ENCODE measurements around the gene TTC21A.
A peak's percentile ranks its signal among the peaks of the same experiment; 100 is the strongest.

The TTC21A gene

GRCh38 chr3:39149059-39149455 lies 41.6 kb downstream of the TTC21A start:
- peak overlapping the region; percentile 85 to 90 for H3K4me3 Mint-ChIP-seq
- DNase-seq, result no peak
- no peaks in the 10 kb centered on the region for H3K27me3 Mint-ChIP-seq
- H3K36me3 Mint-ChIP-seq (ENCODE audit: insufficient read depth), result peaks cover 92% of the 10 kb centered on the region
- peak overlapping the region; percentile 94 to 95 for H3K27ac Mint-ChIP-seq
- peaks cover 65 to 71% of the 10 kb centered on the region in 2 donors for H3K4me1 Mint-ChIP-seq (ENCODE audit: low read depth in 2 of 2)
- no peaks in the 10 kb centered on the region for H3K9me3 Mint-ChIP-seq
- ATAC-seq (replicated peaks), result no peak

GRCh38 chr3:39149498-39150147 lies 42.1 kb downstream of the TTC21A start:
- peaks cover 92% of the 10 kb centered on the region for H3K36me3 Mint-ChIP-seq (ENCODE audit: insufficient read depth)

GRCh38 chr3:39150148-39150802 lies 42.8 kb downstream of the TTC21A start:
- no peaks in the 10 kb centered on the region for H3K27me3 Mint-ChIP-seq
- H3K36me3 Mint-ChIP-seq (ENCODE audit: insufficient read depth), result peaks cover 88% of the 10 kb centered on the region
- ATAC-seq (replicated peaks) (no peak), DNase-seq (peak in 1 of 3 experiments; percentile 15)
- H3K9me3 Mint-ChIP-seq, result no peaks in the 10 kb centered on the region
- H3K4me1 Mint-ChIP-seq (ENCODE audit: low read depth in 2 of 2), result peaks cover 65 to 71% of the 10 kb centered on the region in 2 donors
- peak overlapping the region; percentile 94 to 98 for H3K27ac Mint-ChIP-seq
- H3K4me3 Mint-ChIP-seq, result peak overlapping the region; percentile 85 to 90

More at GRCh38 chr3:39149498-39150147, 42.1 kb downstream of the TTC21A start:
- DNase-seq, result no peak
- Mint-ChIP-seq H3K27me3 (no peaks in the 10 kb centered on the region), H3K4me1 (ENCODE audit: low read depth in 2 of 2) (peaks cover 65 to 71% of the 10 kb centered on the region in 2 donors), H3K9me3 (no peaks in the 10 kb centered on the region), H3K4me3 (peak overlapping the region; percentile 85 to 90), H3K27ac (peak overlapping the region; percentile 94 to 98)
- no peak for ATAC-seq (replicated peaks)

- H3K27ac Mint-ChIP-seq, result peak overlapping the region; percentile 94 to 98
- peak overlapping the region; percentile 85 to 90 for H3K4me3 Mint-ChIP-seq
- DNase-seq (peak in 1 of 3 experiments; percentile 57), ATAC-seq (replicated peaks) (no peak)
- peaks cover 80% of the 10 kb centered on the region for H3K36me3 Mint-ChIP-seq (ENCODE audit: insufficient read depth)
- H3K27me3 Mint-ChIP-seq, result no peaks in the 10 kb centered on the region
- H3K9me3 Mint-ChIP-seq, result no peaks in the 10 kb centered on the region
- H3K4me1 Mint-ChIP-seq (ENCODE audit: low read depth in 2 of 2), result peaks cover 62 to 68% of the 10 kb centered on the region in 2 donors
Measured at GRCh38 chr3:39150803-39151631, 43.5 kb downstream of the TTC21A start.

GRCh38 chr3:39153977-39154279 lies 46.4 kb downstream of the TTC21A start:
- peak overlapping the region; percentile 93 to 95 for H3K27ac Mint-ChIP-seq
- H3K36me3 Mint-ChIP-seq (ENCODE audit: insufficient read depth), result peaks cover 51% of the 10 kb centered on the region
- ATAC-seq (replicated peaks) (no peak), DNase-seq (no peak)
- H3K27me3 Mint-ChIP-seq, result no peaks in the 10 kb centered on the region
- H3K9me3 Mint-ChIP-seq, result no peaks in the 10 kb centered on the region
- peak overlapping the region; percentile 73 to 86 for H3K4me3 Mint-ChIP-seq
- H3K4me1 Mint-ChIP-seq (ENCODE audit: low read depth in 2 of 2), result peaks cover 34 to 40% of the 10 kb centered on the region in 2 donors

- Mint-ChIP-seq H3K27ac (peak overlapping the region; percentile 93 to 95), H3K9me3 (no peaks in the 10 kb centered on the region), H3K4me3 (peak overlapping the region; percentile 73 to 86), H3K36me3 (ENCODE audit: insufficient read depth) (peaks cover 46% of the 10 kb centered on the region), H3K27me3 (no peaks in the 10 kb centered on the region), H3K4me1 (ENCODE audit: low read depth in 2 of 2) (peaks cover 29 to 35% of the 10 kb centered on the region in 2 donors)
- DNase-seq, result no peak
- ATAC-seq (replicated peaks), result no peak
Measured at GRCh38 chr3:39154280-39155021, 47.0 kb downstream of the TTC21A start.

- Mint-ChIP-seq H3K9me3 (no peaks in the 10 kb centered on the region), H3K4me3 (no peak overlapping the region), H3K27ac (no peak overlapping the region), H3K4me1 (ENCODE audit: low read depth in 2 of 2) (peaks cover 13 to 16% of the 10 kb centered on the region in 2 donors), H3K36me3 (ENCODE audit: insufficient read depth) (peaks cover 27% of the 10 kb centered on the region), H3K27me3 (no peaks in the 10 kb centered on the region)
- ATAC-seq (replicated peaks), result no peak
- no peak for DNase-seq
Measured at GRCh38 chr3:39156421-39156820, 48.9 kb downstream of the TTC21A start.

GRCh38 chr3:39157359-39157758 lies 49.9 kb downstream of the TTC21A start:
- ATAC-seq (replicated peaks), result no peak
- no peak overlapping the region for H3K27ac Mint-ChIP-seq
- H3K27me3 Mint-ChIP-seq, result no peaks in the 10 kb centered on the region

GRCh38 chr3:39158148-39158715 lies 50.8 kb downstream of the TTC21A start:
- H3K27ac Mint-ChIP-seq, result no peak overlapping the region
- peaks cover 11% of the 10 kb centered on the region for H3K36me3 Mint-ChIP-seq (ENCODE audit: insufficient read depth)
- peaks cover 0 to 3% of the 10 kb centered on the region in 2 donors for H3K4me1 Mint-ChIP-seq (ENCODE audit: low read depth in 2 of 2)
- no peaks in the 10 kb centered on the region for H3K9me3 Mint-ChIP-seq
- no peak overlapping the region for H3K4me3 Mint-ChIP-seq
- no peak for DNase-seq
- no peak for ATAC-seq (replicated peaks)
- H3K27me3 Mint-ChIP-seq, result peaks cover 0 to 3% of the 10 kb centered on the region in 2 donors

More at GRCh38 chr3:39157359-39157758, 49.9 kb downstream of the TTC21A start:
- Mint-ChIP-seq H3K9me3 (no peaks in the 10 kb centered on the region), H3K4me3 (no peak overlapping the region), H3K36me3 (ENCODE audit: insufficient read depth) (peaks cover 18% of the 10 kb centered on the region), H3K4me1 (ENCODE audit: low read depth in 2 of 2) (peaks cover 4 to 7% of the 10 kb centered on the region in 2 donors)
- DNase-seq, result no peak

GRCh38 chr3:39164414-39164813 lies 56.9 kb downstream of the TTC21A start:
- ATAC-seq (replicated peaks) (no peak), DNase-seq (no peak)
- no peaks in the 10 kb centered on the region for H3K4me1 Mint-ChIP-seq (ENCODE audit: low read depth in 2 of 2)
- no peaks in the 10 kb centered on the region for H3K9me3 Mint-ChIP-seq
- no peak overlapping the region for H3K27ac Mint-ChIP-seq
- peaks cover 0 to 7% of the 10 kb centered on the region in 2 donors for H3K27me3 Mint-ChIP-seq
- no peaks in the 10 kb centered on the region for H3K36me3 Mint-ChIP-seq (ENCODE audit: insufficient read depth)
- H3K4me3 Mint-ChIP-seq, result no peak overlapping the region

- Mint-ChIP-seq H3K27me3 (peaks cover 0 to 7% of the 10 kb centered on the region in 2 donors), H3K4me3 (no peak overlapping the region), H3K27ac (no peak overlapping the region), H3K36me3 (ENCODE audit: insufficient read depth) (no peaks in the 10 kb centered on the region), H3K9me3 (no peaks in the 10 kb centered on the region), H3K4me1 (ENCODE audit: low read depth in 2 of 2) (no peaks in the 10 kb centered on the region)
- DNase-seq (no peak), ATAC-seq (replicated peaks) (no peak)
Measured at GRCh38 chr3:39165518-39165917, 58.0 kb downstream of the TTC21A start.

- Mint-ChIP-seq H3K36me3 (ENCODE audit: insufficient read depth) (no peaks in the 10 kb centered on the region), H3K27me3 (peaks cover 0 to 7% of the 10 kb centered on the region in 2 donors), H3K27ac (no peak overlapping the region), H3K9me3 (no peaks in the 10 kb centered on the region), H3K4me1 (ENCODE audit: low read depth in 2 of 2) (no peaks in the 10 kb centered on the region), H3K4me3 (no peak overlapping the region)
- DNase-seq (no peak), ATAC-seq (replicated peaks) (peak; percentile 37)
Measured at GRCh38 chr3:39166134-39166710, 58.7 kb downstream of the TTC21A start.

Data from effector memory CD8-positive, alpha-beta T cell (primary cell).